K562 (cell line): ENCODE results near the gene LEMD3. TPM values are rescaled to one million over a fixed set of nuclear protein-coding genes. Genes with fewer than 3 reads are reported as not detected.

Experiments
- BDP1 ChIP-seq: IDR thresholded peaks from 3 replicates; pipeline ENCODE4 v1.6.1; 2011; ENCODE audit not compliant: insufficient read length, insufficient read depth
- CAMTA2 ChIP-seq: fragments of 250-450 bp; sonication (Bioruptor Pico); conservative IDR thresholded peaks from 2 replicates; pipeline ENCODE4 v1.5.1; 2022
- DACH1 ChIP-seq: fragments of 450-650 bp; IDR thresholded peaks from 2 replicates; pipeline ENCODE4 v1.6.1; 2018; ENCODE audit not compliant: partially characterized antibody
- ERF ChIP-seq: fragments of 450-650 bp; formaldehyde crosslinking; IDR thresholded peaks from 2 replicates; pipeline ENCODE4 v1.4.0; 2020; ENCODE audit warnings: mild to moderate bottlenecking, mixed read lengths
- EZH2 ChIP-seq: IDR thresholded peaks from 2 replicates; pipeline ENCODE4 v1.6.1; 2012; ENCODE audit warnings: low read depth, mild to moderate bottlenecking, inconsistent platforms, low read length, borderline replicate concordance
- HDAC2 ChIP-seq: fragments of 450-650 bp; IDR thresholded peaks from 2 replicates; pipeline ENCODE4 v1.6.1; 2016; ENCODE audit warnings: mild to moderate bottlenecking
- KLF10 ChIP-seq: fragments of 250-450 bp; sonication (Bioruptor Pico); IDR thresholded peaks from 2 replicates; pipeline ENCODE4 v1.6.1; 2021; ENCODE audit warnings: matching md5 sums
- L3MBTL2 ChIP-seq: fragments of 450-650 bp; IDR thresholded peaks from 2 replicates; pipeline ENCODE4 v1.6.1; 2016; ENCODE audit warnings: mild to moderate bottlenecking, moderate library complexity
- MED1 ChIP-seq: sonication (generic); formaldehyde crosslinking; IDR thresholded peaks from 2 replicates; pipeline ENCODE4 v1.8.1; 2023; ENCODE audit warnings: missing genetic modification reagents, borderline replicate concordance
- NELFE ChIP-seq: IDR thresholded peaks from 2 replicates; pipeline ENCODE4 v1.6.1; 2011; ENCODE audit warnings: mild to moderate bottlenecking; ENCODE audit not compliant: insufficient read depth, insufficient read length
- NR3C1 ChIP-seq: sonication (generic); formaldehyde crosslinking; IDR thresholded peaks from 2 replicates; pipeline ENCODE4 v1.8.1; 2022; ENCODE audit warnings: missing genetic modification reagents
- SMARCE1 ChIP-seq: fragments of 450-650 bp; IDR thresholded peaks from 2 replicates; pipeline ENCODE4 v1.7.1; 2016; ENCODE audit warnings: mild to moderate bottlenecking
- TCFL5 ChIP-seq: fragments of 250-450 bp; sonication (Bioruptor Pico); conservative IDR thresholded peaks from 2 replicates; pipeline ENCODE4 v1.6.1; 2021; ENCODE audit warnings: mild to moderate bottlenecking, moderate library complexity, matching md5 sums
- TEAD1 ChIP-seq, 2 experiments: fragments of 450-650 bp in 1 of 2; sonication (generic) in 1 of 2; formaldehyde crosslinking; IDR thresholded peaks; 2 replicates each; pipeline versions ENCODE4 v1.4.0 to v1.8.0; 2020 to 2022; ENCODE audit warnings: mild to moderate bottlenecking in 2 of 2, missing genetic modification reagents in 1 of 2
- THRAP3 ChIP-seq: fragments of 450-650 bp; IDR thresholded peaks from 2 replicates; pipeline ENCODE4 v1.6.1; 2016; ENCODE audit warnings: mild to moderate bottlenecking, inconsistent platforms, borderline replicate concordance
- ZBTB17 ChIP-seq: fragments of 450-650 bp; formaldehyde crosslinking; IDR thresholded peaks from 2 replicates; pipeline ENCODE4 v1.4.0; 2020; ENCODE audit warnings: mild to moderate bottlenecking
- ZFX ChIP-seq: sonication (generic); formaldehyde crosslinking; IDR thresholded peaks from 2 replicates; pipeline ENCODE4 v1.8.0; 2022; ENCODE audit warnings: mild to moderate bottlenecking, missing genetic modification reagents, moderate library complexity
- ZNF217 ChIP-seq: sonication (generic); formaldehyde crosslinking; IDR thresholded peaks from 2 replicates; pipeline ENCODE4 v1.8.0; 2022; ENCODE audit warnings: mild to moderate bottlenecking, missing genetic modification reagents
- ZNF589 ChIP-seq: fragments of 200-800 bp; sonication (Bioruptor generic); IDR thresholded peaks from 2 replicates; pipeline ENCODE4 v1.6.1; 2016; ENCODE audit warnings: low read depth, missing genetic modification characterization, missing compliant biosample characterization
- polyA plus RNA-seq, 8 experiments: library from polyadenylated mRNA; depleted of rRNA in 4 of 8; stranded (reverse) in 5 of 8; unstranded in 3 of 8; fragments of >200 nt; fragmentation: Nextera tagmentation in 2 of 8; fragmentation: Illumina TruSeq in 1 of 8; extraction: Ambion mirVana in 2 of 8; extraction: Trizol in 1 of 8; gene quantifications; 2 replicates each; pipeline versions ENCODE4 v1.2.1 to v1.2.3, GENCODE V29; 2011 to 2014; ENCODE audit warnings: inconsistent platforms in 1 of 8, missing spikeins in 1 of 8
- total RNA-seq, 7 experiments: library from RNA; depleted of rRNA in 6 of 7; stranded (reverse); fragments of >200 nt in 6 of 7; fragmentation: Illumina TruSeq in 2 of 7; extraction: Trizol in 2 of 7; gene quantifications; 2 replicates each; pipeline versions ENCODE4 v1.2.1 to v1.2.3, GENCODE V29; 2011 to 2021; ENCODE audit warnings: low replicate concordance in 1 of 7
- TF ChIP-seq, protein P1 (sequence below): fragments of 450-650 bp; formaldehyde crosslinking; IDR thresholded peaks from 2 replicates; pipeline ENCODE4 v1.4.0; 2020; ENCODE audit warnings: mild to moderate bottlenecking, moderate library complexity
- TF ChIP-seq, protein P2 (sequence below), 2 experiments: fragments of 450-650 bp; IDR thresholded peaks; 2 replicates each; pipeline ENCODE4 v1.6.1; 2016
- TF ChIP-seq, protein P3 (sequence below): fragments of 250-450 bp; sonication (Bioruptor Pico); IDR thresholded peaks from 2 replicates; pipeline ENCODE4 v1.4.0; 2020; ENCODE audit warnings: borderline replicate concordance
- TF ChIP-seq, protein P4 (sequence below): sonication (generic); formaldehyde crosslinking; IDR thresholded peaks from 2 replicates; pipeline ENCODE4 v1.8.0; 2022; ENCODE audit warnings: mild to moderate bottlenecking, missing genetic modification reagents
- TF ChIP-seq, protein P5 (sequence below): fragments of 450-650 bp; IDR thresholded peaks from 2 replicates; pipeline ENCODE4 v1.6.1; 2016

LEMD3 gene
- total and polyA plus RNA-seq, 9 of the 15 experiments (the other 6 are each of a cell fraction or from before 2014, with no cell fraction given) = 6.8 to 37.4 (median 17.2) TPM

DNA sequence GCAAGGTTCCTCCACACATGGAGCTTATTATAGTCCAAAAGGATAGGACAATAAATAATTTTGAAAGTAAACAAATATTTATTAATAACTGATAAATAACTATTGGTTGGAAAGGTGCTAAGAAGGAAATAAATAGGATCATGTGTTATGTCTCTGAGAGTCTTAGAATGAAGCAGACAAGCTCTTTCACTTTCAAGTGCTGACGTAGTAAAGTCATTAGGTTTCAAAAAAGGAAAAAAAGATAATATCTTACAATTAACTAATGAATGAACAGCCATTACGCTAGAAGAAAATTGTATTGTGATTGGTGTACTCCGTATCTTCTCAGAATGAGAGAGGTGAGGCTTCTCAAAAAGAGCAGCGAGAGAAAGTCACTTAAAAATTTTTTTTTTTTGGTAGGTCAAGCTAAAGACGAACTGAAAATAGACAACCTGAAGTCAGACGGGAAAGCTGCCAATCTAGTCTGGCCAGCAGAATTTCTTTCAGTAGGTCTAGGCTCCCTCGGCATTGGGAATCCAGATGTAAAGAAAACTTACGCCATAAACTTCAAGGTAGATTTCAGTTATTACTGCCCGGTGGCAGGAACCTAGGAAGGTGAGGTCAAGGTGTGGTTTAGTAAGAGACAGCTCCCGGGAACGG is 583 bp upstream of the LEMD3 start (continued):
- no peak for TF ChIP-seq TEAD1 (CRISPR knock-in tag; IDR thresholded peaks at IDR 0.05)
- no peak for TF ChIP-seq NELFE
- TF ChIP-seq CAMTA2 (CRISPR knock-in tag) = no peak
- no peak for TF ChIP-seq ZBTB17 (CRISPR knock-in tag)
- TF ChIP-seq SMARCE1 = peak; percentile 31; the same call in 1 of the 2 replicates
- no peak for TF ChIP-seq THRAP3
- TF ChIP-seq HDAC2 = peak; percentile 61
- TF ChIP-seq, protein P1, sequence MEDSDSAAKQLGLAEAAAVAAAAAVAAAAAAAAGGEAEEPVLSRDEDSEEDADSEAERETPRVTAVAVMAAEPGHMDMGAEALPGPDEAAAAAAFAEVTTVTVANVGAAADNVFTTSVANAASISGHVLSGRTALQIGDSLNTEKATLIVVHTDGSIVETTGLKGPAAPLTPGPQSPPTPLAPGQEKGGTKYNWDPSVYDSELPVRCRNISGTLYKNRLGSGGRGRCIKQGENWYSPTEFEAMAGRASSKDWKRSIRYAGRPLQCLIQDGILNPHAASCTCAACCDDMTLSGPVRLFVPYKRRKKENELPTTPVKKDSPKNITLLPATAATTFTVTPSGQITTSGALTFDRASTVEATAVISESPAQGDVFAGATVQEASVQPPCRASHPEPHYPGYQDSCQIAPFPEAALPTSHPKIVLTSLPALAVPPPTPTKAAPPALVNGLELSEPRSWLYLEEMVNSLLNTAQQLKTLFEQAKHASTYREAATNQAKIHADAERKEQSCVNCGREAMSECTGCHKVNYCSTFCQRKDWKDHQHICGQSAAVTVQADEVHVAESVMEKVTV (CRISPR knock-in tag) = no peak
- no peak for TF ChIP-seq EZH2
- peak; percentile 68 for TF ChIP-seq DACH1
- TF ChIP-seq MED1 (CRISPR knock-in tag) = no peak
- no peak for TF ChIP-seq BDP1
- TF ChIP-seq L3MBTL2 = no peak
- TF ChIP-seq ZNF589 (CRISPR knock-in tag) = no peak
- TF ChIP-seq ZNF217 = no peak
- no peak for TF ChIP-seq KLF10 (CRISPR knock-in tag)
- TF ChIP-seq, protein P2, sequence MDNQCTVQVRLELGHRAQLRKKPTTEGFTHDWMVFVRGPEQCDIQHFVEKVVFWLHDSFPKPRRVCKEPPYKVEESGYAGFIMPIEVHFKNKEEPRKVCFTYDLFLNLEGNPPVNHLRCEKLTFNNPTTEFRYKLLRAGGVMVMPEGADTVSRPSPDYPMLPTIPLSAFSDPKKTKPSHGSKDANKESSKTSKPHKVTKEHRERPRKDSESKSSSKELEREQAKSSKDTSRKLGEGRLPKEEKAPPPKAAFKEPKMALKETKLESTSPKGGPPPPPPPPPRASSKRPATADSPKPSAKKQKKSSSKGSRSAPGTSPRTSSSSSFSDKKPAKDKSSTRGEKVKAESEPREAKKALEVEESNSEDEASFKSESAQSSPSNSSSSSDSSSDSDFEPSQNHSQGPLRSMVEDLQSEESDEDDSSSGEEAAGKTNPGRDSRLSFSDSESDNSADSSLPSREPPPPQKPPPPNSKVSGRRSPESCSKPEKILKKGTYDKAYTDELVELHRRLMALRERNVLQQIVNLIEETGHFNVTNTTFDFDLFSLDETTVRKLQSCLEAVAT (IDR thresholded peaks at IDR 0.05) = peak in 1 of 2 experiments; percentile 14; a peak in 1 of 4 replicates
- no peak for TF ChIP-seq ERF
- no peak for TF ChIP-seq ZFX (CRISPR knock-in tag)
- TF ChIP-seq TCFL5 (CRISPR knock-in tag) = no peak
- TF ChIP-seq, protein P3, sequence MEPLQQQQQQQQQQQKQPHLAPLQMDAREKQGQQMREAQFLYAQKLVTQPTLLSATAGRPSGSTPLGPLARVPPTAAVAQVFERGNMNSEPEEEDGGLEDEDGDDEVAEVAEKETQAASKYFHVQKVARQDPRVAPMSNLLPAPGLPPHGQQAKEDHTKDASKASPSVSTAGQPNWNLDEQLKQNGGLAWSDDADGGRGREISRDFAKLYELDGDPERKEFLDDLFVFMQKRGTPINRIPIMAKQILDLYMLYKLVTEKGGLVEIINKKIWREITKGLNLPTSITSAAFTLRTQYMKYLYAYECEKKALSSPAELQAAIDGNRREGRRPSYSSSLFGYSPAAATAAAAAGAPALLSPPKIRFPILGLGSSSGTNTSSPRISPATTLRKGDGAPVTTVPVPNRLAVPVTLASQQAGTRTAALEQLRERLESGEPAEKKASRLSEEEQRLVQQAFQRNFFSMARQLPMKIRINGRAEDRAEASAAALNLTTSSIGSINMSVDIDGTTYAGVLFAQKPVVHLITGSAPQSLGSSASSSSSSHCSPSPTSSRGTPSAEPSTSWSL (CRISPR knock-in tag) = no peak
- TF ChIP-seq, protein P4, sequence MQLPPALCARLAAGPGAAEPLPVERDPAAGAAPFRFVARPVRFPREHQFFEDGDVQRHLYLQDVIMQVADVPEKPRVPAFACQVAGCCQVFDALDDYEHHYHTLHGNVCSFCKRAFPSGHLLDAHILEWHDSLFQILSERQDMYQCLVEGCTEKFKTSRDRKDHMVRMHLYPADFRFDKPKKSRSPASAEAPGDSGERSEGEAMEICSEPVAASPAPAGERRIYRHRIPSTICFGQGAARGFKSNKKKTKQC (CRISPR knock-in tag) = no peak
- TF ChIP-seq NR3C1 = no peak
- TF ChIP-seq, protein P5, sequence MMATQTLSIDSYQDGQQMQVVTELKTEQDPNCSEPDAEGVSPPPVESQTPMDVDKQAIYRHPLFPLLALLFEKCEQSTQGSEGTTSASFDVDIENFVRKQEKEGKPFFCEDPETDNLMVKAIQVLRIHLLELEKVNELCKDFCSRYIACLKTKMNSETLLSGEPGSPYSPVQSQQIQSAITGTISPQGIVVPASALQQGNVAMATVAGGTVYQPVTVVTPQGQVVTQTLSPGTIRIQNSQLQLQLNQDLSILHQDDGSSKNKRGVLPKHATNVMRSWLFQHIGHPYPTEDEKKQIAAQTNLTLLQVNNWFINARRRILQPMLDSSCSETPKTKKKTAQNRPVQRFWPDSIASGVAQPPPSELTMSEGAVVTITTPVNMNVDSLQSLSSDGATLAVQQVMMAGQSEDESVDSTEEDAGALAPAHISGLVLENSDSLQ = peak; percentile 35; the same call in 1 of the 2 replicates
